Skin of body (tissue), 2 donors: Measurements from ENCODE around the gene PDE6C. TPM values are rescaled to one million over a fixed set of nuclear protein-coding genes. Genes with fewer than 3 reads are reported as not detected.

Source experiments
- DNase-seq: peaks from one replicate; lab custom pipeline; 2025; lab: John Stamatoyannopoulos, UW
- total RNA-seq: library from RNA; depleted of rRNA; stranded (reverse); fragments of >200 nt; gene quantifications from one replicate; pipeline ENCODE4 v1.2.3, GENCODE V29; 2014

Gene PDE6C
- total RNA-seq, 1 donor from 2014 or later = not detected

- DNase-seq = no peak
These were observed 18.6 kb upstream of the PDE6C start for GRCh38 chr10:93593749-93594148.

GRCh38 chr10:93594518-93594917 is 17.8 kb upstream of the PDE6C start:
- no peak for DNase-seq

- DNase-seq = no peak
These were observed 16.8 kb upstream of the PDE6C start for GRCh38 chr10:93595378-93596161.

- no peak for DNase-seq
These were observed 15.8 kb upstream of the PDE6C start for GRCh38 chr10:93596539-93596938.

GRCh38 chr10:93597075-93597599 is 15.2 kb upstream of the PDE6C start:
- no peak for DNase-seq

- DNase-seq = no peak
These were observed 14.2 kb upstream of the PDE6C start for GRCh38 chr10:93598157-93598556.

GRCh38 chr10:93599335-93599734 is 13.0 kb upstream of the PDE6C start:
- no peak for DNase-seq

GRCh38 chr10:93599778-93600177 is 12.6 kb upstream of the PDE6C start:
- DNase-seq = no peak

- no peak for DNase-seq
These were observed 11.7 kb upstream of the PDE6C start for GRCh38 chr10:93600446-93601145.

GRCh38 chr10:93601146-93601773 is 11.1 kb upstream of the PDE6C start, which contains the start of gene RBP4:
Gene RBP4 (minus strand): TSS chr10:93601235. CDS start chr10:93601028, 207 bp downstream.
- DNase-seq = no peak

GRCh38 chr10:93601774-93602162 is 10.6 kb upstream of the PDE6C start:
- no peak for DNase-seq

- no peak for DNase-seq
These were observed 9.3 kb upstream of the PDE6C start for GRCh38 chr10:93603023-93603422.

- no peak for DNase-seq
These were observed 8.2 kb upstream of the PDE6C start for GRCh38 chr10:93604146-93604545.

GRCh38 chr10:93608421-93608820 is 3.9 kb upstream of the PDE6C start:
- DNase-seq = no peak

GRCh38 chr10:93613126-93613525 is 789 bp downstream of the PDE6C start:
- no peak for DNase-seq

- no peak for DNase-seq
These were observed 1.9 kb downstream of the PDE6C start for GRCh38 chr10:93614101-93614825.

- DNase-seq = no peak
These were observed 3.4 kb downstream of the PDE6C start for GRCh38 chr10:93615576-93616235.

GRCh38 chr10:93620925-93621324 is 8.6 kb downstream of the PDE6C start:
- no peak for DNase-seq

GRCh38 chr10:93622942-93623341 is 10.6 kb downstream of the PDE6C start:
- DNase-seq = no peak

GRCh38 chr10:93628858-93629257 is 16.5 kb downstream of the PDE6C start:
- DNase-seq = no peak
